HG02588 (cell line): ENCODE data around the gene SLIT1.

Experiments used
- ATAC-seq: cut with Tn5 transposase; IDR thresholded peaks from one replicate; pipeline ENCODE4 v1.9.1; 2021; ENCODE audit warnings: mild to moderate bottlenecking, moderate library complexity; ENCODE audit not compliant: unreplicated experiment

Gene SLIT1

DNA sequence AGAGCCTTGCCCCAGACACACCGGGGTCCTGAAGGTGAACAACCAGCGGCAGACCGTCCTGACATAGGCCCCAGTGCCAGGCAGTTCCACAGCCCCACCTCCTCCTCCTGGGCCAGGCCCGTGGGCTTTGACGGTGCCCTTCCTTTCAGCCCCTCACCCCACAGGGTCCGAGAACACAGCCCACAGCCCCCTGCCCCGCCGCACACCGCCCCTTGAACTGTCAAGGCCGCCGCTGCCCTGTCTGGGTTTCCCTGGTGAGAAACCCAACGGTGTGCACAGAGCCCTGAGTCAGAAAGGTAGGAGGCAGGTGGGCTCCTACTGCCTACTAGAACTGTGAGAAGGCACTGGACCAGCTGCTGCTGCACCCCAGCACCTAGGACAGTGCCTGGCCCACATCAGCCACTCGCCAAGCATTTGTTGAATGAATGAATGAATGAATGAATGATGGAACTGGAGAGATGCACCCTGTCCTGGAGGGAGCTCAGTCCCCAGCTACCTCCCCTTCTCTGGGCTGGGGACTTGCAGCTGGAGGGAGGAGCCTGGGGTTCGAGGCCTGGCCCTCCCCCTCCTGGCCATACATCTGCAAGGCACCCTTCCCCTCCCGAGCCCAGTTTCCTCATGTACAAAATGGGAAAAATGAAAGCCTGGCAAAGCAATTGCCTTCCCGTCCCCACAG, 117.9 kb downstream of the SLIT1 start:
- no peak for ATAC-seq

DNA sequence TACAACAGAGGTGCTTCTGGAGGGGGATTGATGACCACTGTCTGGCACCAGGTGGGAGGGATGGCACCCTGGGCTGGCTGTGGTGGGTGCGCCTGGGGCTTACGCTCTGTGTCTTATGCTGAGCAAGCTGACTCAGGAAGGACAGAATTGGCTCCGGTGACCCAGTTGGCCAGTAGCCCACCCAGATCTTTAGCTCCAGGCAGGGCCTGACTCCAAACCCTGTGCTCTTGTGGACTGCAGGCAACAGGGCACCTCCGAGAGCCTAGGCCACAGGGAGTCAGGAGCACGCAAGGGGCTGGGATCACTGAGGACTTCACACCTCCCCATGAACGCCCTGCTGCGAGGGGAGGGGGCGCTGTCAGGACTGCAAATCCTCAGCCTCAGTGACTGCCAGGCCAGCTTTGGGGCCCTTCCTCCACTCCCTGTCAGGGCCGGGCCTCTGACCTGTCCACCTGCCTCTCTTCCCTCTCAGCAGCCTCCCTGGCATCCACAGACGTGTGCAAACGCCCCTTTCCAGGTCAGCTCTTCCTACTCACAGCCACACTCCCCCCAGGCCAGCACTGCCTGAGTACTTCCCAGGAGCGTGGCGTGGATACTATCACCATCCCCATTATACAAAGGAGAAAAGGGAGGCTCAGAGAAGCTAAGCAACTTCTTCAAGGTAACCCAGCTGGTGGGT, 118.7 kb downstream of the SLIT1 start:
- ATAC-seq: no peak

DNA sequence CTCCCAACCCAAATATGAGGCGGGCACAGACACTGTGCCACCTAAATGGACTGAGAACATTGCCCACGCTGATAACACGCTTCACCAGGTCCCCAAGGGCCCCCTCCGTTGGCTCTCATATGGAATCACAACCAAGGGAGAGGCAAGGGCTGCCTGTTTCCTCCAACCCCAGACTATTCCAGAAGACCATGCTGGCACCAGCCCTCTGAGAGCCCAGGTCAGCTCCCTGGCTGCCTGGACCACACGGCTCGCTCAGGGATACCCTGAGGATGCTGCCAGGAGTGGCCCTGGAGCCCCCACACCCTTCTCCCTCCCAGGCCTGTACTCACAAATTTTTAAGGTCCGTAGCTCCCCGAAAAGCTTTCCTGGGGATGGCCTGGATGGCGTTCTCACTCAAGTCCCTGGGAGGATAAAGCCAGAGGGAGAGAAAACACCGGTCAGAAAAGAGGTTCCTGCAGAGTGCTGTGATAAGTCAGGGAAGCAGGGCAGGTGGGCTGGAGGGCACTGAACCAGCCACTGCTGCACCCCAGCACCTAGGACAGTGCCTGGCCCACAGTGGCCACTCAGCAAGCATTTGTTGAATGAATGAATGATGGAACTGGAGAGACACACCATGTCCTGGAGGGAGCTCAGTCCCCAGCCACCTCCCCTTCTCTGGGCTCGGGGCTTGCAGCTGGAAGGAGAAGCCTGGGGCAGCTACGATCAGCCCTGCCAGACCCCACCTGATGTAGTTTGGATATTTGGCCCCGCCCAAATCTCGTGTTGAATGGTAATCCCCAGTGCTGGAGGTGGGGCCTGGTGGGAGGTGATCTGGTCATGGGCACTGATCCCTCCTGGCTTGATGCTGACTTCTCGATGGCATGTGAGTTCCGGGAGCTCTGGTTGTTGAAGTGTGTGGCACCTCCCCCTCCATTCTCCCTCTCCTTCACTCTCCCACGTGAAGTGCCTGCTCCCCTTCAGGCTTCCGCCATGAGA, 119.8 kb downstream of the SLIT1 start:
- ATAC-seq: no peak

DNA sequence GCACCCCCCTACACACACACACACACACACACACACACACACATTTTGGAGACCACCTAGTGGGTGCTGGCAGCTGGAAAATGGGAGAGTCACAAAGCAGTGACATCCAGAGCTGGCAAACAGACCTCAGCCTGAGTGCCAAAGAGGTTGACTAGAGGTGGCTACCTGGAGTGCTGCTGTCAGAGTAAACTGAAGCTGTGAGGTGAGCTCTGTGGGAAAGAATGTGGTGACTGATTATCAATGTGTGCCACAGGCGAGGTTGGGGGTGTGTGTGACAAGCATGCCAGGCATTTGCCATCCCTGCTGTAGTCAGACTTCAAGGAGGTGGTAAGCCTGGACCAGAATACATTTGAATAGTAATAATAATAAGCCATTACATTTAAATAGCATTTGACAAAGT, 120.6 kb downstream of the SLIT1 start:
- ATAC-seq: no peak

DNA sequence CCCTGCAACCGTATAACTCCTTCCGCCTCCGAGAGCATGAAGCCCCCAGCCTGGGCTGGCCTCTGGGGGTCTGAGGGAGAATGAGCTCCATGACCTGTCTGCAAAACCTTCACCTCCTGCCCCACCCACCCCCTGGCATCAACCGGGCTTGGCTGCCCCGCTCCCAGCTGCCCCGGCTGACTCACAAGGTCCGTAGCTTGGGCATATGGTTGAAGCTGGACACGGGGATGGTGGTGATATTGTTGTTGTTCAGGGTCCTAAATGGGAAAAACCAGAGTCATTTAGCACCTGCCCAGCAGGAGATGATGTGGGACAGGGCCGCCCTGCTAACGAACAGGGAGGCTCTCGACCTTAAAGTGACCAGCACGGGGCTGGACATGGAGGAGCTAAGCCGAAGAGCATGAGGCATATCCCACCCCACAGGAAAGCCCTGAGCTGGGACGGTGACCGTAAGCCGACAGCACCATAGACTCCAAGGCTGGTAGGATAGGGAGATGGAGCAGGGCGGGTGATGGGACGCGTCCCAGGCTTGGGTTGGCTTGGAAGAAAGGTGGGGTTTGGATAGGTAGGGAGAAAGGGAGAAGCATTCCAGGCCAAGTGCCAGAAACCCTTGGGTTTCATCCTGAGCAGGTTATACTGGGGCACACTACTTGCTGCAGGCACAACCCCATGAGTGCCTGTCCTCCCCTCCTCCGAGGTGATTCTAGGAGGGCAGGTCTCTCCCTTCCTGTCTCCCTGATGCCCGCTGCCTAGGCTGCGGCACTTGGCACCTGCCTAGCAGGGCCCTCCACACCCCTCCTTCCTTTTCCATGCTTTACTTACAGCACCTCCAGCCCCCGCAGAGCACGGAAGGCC, 121.5 kb downstream of the SLIT1 start:
- ATAC-seq: no peak

DNA sequence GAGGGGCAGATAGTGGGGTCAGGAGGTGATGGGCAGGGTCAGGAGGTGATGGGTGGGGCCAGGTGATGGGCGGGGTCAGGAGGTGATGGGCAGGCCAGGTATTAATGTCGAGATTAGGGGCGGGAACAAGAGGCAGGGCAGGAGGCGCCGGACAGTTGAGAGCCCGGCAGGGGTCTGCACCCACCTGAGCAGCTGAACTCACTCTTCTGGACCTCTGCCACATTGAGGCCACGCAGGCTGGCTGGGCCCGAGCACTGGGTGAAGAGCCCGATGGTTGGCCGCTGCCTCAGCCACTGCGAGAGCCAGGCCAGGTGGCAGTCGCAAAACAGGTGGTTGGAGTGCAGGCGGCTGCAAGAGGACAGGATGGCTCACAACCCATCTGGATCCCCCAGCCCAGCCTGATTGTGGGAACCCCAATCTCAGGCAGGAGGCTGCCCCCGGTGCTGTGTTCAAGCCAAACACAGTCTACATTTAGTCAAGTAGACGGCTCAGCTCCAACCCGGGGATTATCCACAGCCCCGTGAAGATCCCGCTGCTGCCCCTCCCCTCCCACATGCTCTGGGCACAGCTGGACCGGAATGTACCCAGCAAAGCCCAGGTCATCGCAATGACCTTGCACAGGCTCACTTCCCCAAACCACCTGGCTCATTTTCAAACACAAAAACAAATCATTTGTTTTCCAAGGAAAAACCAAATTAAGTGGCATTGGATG, 122.3 kb downstream of the SLIT1 start:
- ATAC-seq: no peak

DNA sequence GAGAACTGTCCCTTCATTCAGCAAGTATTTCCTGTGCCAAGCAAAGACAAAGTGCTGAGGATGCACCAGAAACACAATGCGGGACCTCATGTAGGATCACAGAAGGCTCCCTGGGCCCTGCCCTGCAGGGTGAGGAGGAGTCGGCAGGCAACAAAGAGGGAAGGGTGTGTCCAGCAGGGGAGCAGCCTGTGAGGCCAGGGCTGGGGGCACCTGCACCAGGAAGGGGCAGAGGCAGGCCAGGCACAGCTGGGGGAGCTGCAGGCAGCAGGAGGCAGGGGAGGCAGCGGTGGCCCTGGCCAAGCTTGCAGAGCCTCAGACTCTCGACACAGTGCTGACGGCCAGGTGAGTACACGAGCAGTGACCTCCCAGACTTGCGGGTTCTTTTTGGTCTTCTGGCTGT, 123.3 kb downstream of the SLIT1 start:
- no peak for ATAC-seq

DNA sequence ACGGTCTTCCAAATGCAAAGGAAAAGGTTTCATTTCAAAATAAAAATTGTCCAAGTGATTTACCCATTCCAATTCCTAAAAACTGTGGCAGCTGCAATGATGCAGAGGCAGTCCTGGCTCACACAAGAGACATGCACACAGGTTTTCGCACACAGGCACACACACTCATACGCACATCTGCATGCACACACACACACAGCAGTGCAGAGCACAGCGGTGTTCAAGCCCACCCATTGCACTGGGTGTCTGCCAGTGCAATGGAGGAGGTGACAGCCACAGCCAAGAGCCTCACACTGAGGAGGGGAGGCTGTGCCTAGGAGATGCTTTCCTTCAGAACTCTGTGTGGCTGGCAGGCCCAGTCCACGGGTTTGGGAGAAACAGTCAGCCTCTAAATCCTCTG, 123.7 kb downstream of the SLIT1 start:
- ATAC-seq: no peak

DNA sequence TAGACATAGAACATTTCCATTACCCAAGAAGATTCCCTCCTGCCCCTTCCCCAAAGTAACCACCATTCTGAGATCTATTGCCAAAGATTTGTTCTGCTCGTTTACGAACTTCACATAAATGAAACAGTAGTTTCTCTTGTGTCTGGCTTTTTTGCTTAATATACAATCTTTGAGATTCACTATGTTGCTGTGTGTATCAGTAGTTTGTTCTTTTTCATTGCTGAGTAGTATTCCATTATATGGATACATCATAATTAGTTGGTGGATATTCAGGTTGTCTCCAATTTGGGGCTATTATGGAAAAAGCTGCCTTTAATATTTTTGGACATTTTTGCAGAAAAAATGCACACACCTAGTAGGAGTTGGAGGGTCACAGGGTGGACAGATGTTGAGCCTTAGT, 124.3 kb downstream of the SLIT1 start:
- no peak for ATAC-seq

DNA sequence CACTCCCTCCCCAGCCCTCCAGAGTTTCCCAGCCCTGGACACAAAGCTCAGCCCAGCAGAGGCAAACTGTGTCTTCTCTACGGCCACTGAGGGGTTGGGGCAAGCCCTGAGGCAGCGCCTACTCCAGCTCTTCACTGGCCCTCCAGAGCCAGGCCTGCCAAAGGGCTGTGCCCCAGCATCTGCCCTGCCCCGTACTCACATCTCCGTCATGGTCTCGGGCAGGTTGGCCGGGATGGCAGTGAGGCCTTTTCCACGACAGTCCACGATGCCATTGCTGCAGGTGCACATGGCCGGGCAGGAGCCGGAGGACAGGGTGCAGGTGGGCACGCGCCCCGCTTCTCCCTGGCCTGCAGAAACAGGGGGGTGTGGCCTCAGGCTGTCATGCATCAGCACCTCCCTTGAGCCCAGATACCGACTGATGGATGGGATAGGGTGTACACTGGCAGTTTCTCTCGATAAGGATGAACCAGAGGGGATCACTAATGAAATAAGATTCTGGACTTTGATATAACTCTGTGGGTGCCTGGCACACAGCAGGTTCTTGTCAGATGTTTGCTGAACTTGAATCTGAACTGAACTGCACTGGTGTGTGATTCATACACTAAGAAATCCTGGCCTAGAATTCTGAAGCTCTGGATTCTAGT, 125.2 kb downstream of the SLIT1 start:
- ATAC-seq: no peak

DNA sequence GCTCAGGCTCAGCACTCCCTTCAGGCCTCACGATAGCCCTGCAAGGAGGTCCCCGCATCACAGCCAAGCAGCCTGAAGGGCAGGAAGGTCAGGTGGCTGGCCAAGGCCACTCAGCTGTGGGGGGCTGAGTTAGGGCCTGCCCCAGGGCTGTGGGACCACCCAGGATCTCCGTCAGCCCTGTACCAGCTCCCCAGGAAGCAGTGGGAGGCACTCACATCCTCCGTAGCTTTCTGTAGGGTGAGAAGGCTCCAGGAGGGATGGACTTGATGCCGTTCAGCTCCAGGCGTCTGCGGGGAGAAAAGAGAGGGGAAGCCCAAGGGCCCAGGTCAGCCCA, 125.9 kb downstream of the SLIT1 start:
- no peak for ATAC-seq

DNA sequence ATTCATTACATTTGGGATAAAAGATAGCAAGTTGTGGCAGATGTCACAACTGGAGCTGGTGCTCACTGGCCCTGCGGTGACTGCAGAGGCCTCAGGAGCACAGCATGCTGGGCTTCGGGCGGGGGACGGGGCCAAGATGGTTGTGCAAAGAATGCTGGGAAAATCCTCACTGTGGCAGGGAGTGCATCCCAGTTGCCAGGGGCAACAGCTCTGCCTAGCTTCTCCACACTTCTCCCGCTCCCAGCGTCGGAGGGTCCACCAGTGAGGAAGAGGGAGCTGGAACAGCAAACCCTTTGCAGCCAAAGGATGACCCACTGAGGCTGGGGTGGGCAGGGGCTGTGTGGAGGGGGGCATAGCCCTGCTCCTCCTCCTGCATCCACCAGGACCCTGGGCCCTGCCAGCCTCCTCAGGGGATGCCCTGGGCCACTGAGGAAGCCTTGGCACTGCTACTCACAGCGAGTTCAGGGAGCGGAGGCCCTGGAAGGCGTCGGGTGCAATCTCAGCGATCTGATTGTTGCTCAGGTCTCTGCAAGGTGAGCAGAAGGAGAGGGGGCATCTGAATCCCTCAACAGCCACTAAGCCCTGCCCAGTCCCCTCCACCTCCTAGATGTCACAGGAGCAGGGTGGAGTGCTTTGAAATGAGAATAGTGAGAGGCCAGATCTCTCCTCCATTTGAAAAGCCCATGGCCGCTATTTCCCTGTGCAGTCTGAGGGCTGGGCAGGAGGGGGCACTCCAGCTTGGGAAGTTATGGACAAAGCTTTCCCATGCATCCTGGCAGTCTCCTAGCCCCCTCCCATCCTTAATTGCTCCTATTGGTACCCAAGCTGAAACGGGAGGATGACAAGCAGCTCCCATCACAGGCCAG, 126.5 kb downstream of the SLIT1 start:
- ATAC-seq: no peak

DNA sequence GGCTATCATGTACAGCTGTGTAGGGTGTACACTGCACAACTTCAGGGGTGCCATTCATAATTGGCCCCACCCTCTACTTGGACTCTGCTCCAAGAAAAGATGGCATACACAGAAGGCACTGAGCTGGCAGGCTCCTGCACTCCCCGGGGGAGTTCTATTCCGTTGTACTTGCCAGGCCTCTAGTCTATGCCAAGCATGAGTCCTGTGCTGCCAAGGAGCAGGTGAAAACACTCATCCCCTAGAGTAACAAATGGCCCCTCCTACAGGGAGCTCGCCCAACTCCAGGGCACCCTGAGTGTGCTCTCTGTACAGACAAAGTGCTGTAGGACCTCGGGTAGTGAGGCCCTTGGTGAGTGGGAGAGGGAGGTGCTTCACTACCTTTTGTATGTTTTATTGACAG, 127.2 kb downstream of the SLIT1 start:
- ATAC-seq: no peak

DNA sequence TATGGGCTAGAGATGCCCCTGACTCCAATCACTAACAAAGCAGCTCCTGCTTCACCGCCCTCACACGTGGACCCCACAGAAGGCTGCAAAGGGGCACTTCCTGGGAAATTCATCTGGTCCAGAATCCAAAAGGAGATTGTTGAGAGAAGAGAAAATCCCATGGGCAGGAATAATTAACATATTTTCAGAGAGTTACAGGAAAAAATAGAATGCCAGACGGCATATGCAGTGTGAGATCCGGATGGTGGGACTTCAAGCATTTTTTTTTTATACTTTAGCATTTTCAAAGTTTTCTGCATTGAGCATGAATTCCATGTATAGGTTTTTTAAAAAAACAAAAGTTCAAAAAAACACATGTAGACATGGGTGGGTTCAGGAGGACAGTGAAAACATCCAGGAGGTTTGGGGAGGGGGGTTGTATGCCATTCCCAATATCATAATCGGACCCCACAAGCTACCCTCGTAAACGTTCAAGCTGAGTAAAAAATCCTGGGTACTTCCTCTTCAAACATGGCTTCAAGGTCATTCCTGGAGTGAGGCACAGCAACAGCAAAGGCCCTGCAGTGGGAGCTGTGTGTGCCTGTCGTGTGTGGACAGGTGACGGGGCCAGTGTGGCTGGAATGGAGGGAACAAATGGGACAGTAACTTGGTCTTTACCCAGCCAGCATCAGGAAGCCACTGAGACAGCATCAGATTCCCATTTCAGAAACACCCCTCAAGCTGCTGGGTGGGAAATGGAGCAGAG, 128.1 kb downstream of the SLIT1 start:
- ATAC-seq: no peak

DNA sequence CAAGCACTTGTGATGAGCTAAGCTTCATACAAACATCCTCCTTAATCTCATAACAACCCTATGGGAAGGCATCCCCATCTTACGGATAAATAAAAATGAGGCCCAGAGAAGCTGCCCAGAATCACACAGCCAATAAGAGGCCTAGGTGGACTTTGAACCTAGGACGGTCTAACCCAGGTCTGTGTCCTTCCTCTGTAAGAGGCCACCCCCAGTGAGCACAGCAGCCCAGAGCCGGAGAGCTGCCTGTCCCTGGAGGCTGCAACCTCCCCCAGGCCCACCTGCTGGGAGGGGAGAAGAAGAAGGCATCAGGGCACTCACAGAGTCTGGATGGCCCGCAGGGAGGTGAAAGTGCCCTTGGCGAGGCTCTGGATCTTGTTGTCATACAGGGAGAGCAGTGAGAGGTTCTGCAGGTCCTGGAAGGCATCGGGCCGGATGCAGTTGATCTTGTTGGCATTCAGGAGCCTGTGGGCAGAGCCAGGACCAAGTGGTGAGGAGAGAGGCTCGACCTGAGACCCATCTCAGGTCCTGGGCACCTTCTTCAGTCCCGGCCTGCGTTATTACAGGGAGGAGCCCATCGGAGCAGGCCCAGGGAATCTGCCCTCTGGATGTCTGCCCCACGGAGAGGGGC, 129.6 kb downstream of the SLIT1 start:
- no peak for ATAC-seq

DNA sequence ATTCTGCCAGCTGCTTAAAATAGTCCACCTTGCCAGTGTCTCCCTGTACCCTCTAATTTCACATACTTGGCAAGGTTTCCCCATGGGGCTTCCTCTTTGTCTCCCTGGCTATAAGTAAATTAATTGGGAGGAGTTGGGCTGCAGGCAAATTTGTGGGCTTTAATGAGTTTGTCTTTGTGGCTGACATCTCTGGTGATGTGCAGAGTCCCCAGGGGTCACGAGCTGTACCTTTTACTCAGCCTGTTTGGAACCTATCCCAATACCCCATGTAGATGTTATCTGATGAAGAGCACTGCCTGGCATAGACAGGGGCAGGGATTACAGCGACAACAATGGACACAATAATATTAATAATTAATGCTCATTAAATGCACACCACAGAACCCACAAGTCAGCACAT, 132.5 kb downstream of the SLIT1 start:
- no peak for ATAC-seq

DNA sequence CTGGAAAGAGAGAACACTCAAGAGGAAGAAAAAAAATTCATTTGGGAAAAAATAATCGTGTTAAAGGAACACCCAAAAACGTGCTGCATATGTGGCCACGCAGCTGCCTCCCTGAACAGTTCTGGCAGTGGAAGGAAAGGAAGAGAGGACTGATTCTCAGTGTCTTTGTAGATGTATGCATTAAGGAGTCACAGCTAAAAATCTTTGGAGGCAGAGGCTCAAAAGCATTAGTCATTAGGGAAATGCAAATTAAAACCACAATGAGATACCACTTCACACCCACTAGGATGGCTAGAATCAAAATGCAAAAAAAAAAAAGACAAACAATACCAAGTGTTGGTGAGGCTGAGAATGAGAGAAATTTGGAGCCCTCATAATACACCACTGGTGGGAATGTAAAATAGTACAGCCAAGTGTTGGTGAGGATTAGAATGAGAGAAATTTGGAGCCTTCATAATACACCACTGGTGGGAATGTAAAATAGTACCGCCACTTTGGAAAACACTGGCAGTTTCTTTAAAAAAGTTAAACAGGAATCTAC, 134.7 kb downstream of the SLIT1 start:
- ATAC-seq: no peak
